Measurements from ENCODE around the gene PPM1B. TPM values are rescaled to one million over a fixed set of nuclear protein-coding genes. Genes with fewer than 3 reads are reported as not detected.

PPM1B gene
- total RNA-seq, 2 donors from 2014 or later, result 27.0 to 44.5 TPM

GRCh38 chr2:44275927-44276303 is 107.2 kb downstream of the PPM1B start:
- DNase-seq (no peak), ATAC-seq (peak; percentile 51)
- H3K27ac ChIP-seq, result peak overlapping the region; percentile 72 to 85 (median 80)
- no peaks in the 10 kb centered on the region for H3K27me3 ChIP-seq
- intact Hi-C loops (cut with DNase I), result no loop called here
- no peaks in the 10 kb centered on the region for H3K36me3 ChIP-seq (replicated peaks in 1 of 2; ENCODE audit: insufficient read depth in 1 of 2, low read depth in 2 of 2)
- H3K4me3 ChIP-seq, result no peak overlapping the region
- WGBS, 2 donors, result 39 to 55% methylated on average over 2 of the region's 2 CpGs
- no peaks in the 10 kb centered on the region for H3K4me1 ChIP-seq
- H3K9me3 ChIP-seq, result no peaks in the 10 kb centered on the region
- TF ChIP-seq POLR2A (IDR thresholded peaks at IDR 0.05), result no peak
- TF ChIP-seq CTCF (IDR thresholded peaks at IDR 0.05), result no peak

GRCh38 chr2:44277541-44277940 is 108.9 kb downstream of the PPM1B start:
- H3K4me1 ChIP-seq, result peaks cover 3% of the 10 kb centered on the region
- no peak for DNase-seq
- peak; percentile 30 for ATAC-seq
- peak overlapping the region; percentile 17 to 85 (median 80) for H3K27ac ChIP-seq
- 42 to 68% methylated on average over 1 of the region's 1 CpG for WGBS, 2 donors
- no peaks in the 10 kb centered on the region for H3K27me3 ChIP-seq
- no peaks in the 10 kb centered on the region for H3K36me3 ChIP-seq (replicated peaks in 1 of 2; ENCODE audit: insufficient read depth in 1 of 2, low read depth in 2 of 2)
- intact Hi-C loops (cut with DNase I), result no loop called here
- H3K9me3 ChIP-seq, result no peaks in the 10 kb centered on the region
- no peak for TF ChIP-seq POLR2A (IDR thresholded peaks at IDR 0.05)
- no peak for TF ChIP-seq CTCF (IDR thresholded peaks at IDR 0.05)
- no peak overlapping the region for H3K4me3 ChIP-seq

DNA sequence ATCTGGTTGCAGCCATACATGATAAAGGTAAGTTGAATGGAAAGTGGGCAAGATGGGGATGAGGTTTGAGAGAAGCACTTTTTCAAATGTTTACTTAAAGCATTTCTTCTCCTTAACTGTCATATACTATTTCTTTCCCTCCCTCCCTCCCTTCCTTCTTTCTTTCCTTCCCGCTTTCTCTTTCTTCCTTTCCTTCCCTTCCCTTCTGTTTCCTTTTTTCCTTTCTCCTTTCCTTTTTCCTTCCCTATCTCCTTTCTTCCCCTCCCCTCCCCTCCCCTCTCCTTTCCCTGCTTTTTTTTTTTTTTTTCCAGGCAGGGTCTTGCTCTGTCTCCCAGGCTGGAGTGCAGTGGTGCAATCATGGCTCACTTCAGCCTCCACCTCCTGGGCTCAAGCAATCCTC is 112.2 kb downstream of the PPM1B start:
- ATAC-seq, result no peak
- H3K27me3 ChIP-seq, result no peaks in the 10 kb centered on the region
- no peak overlapping the region for H3K27ac ChIP-seq
- H3K36me3 ChIP-seq (replicated peaks in 1 of 2; ENCODE audit: insufficient read depth in 1 of 2, low read depth in 2 of 2), result no peaks in the 10 kb centered on the region
- TF ChIP-seq POLR2A (IDR thresholded peaks at IDR 0.05) (no peak), CTCF (IDR thresholded peaks at IDR 0.05) (no peak)
- H3K4me3 ChIP-seq, result no peak overlapping the region
- peaks cover 11% of the 10 kb centered on the region for H3K4me1 ChIP-seq
- DNase-seq, result no peak
- H3K9me3 ChIP-seq, result no peaks in the 10 kb centered on the region
- intact Hi-C loops (cut with DNase I), result no loop called here
- 88 to 94% methylated on average over 1 of the region's 1 CpG for WGBS, 2 donors

Small RNA genes lying within 50 kb of the gene (small RNA-seq; reads per million reads assigned to genes)
- gene RNU6-566P, result not detected

Other genes starting within 250 kb of the PPM1B start
- 10 to 100 TPM; 33.5 to 50.8 TPM for gene LRPPRC, start 172.9 kb upstream of the PPM1B start, total RNA-seq
- gene SLC3A1, start 106.6 kb downstream of the PPM1B start, total RNA-seq, result 100 to 1,000 TPM in 1 of 2 donors, 10 to 100 TPM in 1; 91.6 to 128 TPM
- gene PREPL, start 192.6 kb downstream of the PPM1B start, total RNA-seq, result 10 to 100 TPM; 24.4 to 46.5 TPM
- gene CAMKMT, start 193.1 kb downstream of the PPM1B start, total RNA-seq, result 10 to 100 TPM; 18.4 to 23.4 TPM

Data from body of pancreas (tissue), 4 donors.